Occipital lobe (tissue), 2 donors: ENCODE results near the gene ASIC4. TPM values are rescaled to one million over a fixed set of nuclear protein-coding genes. Genes with fewer than 3 reads are reported as not detected.

ENCODE experiments used
- DNase-seq: peaks from one replicate; lab custom pipeline; 2025; lab: John Stamatoyannopoulos, UW
- total RNA-seq: library from RNA; depleted of rRNA; stranded (reverse); fragments of >200 nt; gene quantifications from one replicate; pipeline ENCODE4 v1.2.3, GENCODE V29; 2014

Gene ASIC4
- total RNA-seq, 1 donor from 2014 or later: 8.3 TPM

DNA sequence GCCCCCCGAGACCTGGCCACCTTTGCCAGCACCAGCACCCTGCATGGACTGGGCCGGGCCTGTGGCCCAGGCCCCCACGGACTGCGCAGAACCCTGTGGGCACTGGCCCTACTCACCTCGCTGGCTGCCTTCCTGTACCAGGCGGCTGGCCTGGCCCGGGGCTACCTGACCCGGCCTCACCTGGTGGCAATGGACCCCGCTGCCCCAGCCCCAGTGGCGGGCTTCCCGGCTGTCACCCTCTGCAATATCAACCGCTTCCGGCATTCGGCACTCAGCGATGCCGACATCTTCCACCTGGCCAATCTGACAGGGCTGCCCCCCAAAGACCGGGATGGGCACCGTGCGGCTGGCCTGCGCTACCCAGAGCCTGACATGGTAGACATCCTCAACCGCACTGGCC lies 554 bp downstream of the ASIC4 start:
- DNase-seq: no peak

DNA sequence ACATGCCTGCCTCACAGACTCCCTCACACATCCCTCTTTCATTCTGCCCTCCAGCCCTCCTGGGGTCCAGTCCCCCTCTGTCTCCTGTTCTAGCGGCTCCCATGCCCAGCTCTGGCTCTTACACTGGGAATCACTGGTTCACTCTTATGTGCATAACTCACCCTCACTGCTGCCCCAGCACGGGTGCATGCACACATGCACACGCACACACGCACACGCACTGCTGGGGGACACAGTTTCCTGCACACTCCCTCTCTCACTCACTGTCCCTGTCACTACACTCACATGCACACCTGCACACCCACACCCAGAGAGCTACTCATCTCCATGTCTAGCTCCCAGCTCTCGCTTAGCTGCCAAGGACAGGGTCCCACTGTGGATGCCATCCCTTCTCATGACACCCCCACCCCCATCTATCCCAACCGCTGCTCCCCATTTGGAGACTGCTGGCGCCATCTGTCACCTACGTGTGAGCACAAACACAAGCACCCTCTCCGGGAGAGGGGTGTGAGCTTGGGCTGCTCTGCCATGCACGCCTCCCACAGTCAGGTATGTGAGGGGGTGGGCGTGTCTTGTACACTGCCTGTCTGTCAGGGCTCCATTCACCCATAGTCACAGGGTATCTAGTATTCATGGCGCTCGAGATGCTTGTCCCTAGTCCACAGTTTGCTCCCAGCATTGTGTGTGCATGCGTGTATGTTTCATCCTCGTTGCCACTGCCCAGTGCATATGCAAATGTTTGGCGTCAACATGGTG lies 1.8 kb downstream of the ASIC4 start:
- no peak for DNase-seq

GRCh38 chr2:219516888-219517287 lies 2.6 kb downstream of the ASIC4 start:
- DNase-seq: no peak

GRCh38 chr2:219517954-219518778 lies 3.9 kb downstream of the ASIC4 start:
- no peak for DNase-seq

- DNase-seq: no peak
Observed at GRCh38 chr2:219519526-219519916, 5.2 kb downstream of the ASIC4 start.

- DNase-seq: no peak
Observed at GRCh38 chr2:219520079-219520478, 5.8 kb downstream of the ASIC4 start.

- DNase-seq: no peak
Observed at GRCh38 chr2:219521066-219521880, 7.0 kb downstream of the ASIC4 start.

DNA sequence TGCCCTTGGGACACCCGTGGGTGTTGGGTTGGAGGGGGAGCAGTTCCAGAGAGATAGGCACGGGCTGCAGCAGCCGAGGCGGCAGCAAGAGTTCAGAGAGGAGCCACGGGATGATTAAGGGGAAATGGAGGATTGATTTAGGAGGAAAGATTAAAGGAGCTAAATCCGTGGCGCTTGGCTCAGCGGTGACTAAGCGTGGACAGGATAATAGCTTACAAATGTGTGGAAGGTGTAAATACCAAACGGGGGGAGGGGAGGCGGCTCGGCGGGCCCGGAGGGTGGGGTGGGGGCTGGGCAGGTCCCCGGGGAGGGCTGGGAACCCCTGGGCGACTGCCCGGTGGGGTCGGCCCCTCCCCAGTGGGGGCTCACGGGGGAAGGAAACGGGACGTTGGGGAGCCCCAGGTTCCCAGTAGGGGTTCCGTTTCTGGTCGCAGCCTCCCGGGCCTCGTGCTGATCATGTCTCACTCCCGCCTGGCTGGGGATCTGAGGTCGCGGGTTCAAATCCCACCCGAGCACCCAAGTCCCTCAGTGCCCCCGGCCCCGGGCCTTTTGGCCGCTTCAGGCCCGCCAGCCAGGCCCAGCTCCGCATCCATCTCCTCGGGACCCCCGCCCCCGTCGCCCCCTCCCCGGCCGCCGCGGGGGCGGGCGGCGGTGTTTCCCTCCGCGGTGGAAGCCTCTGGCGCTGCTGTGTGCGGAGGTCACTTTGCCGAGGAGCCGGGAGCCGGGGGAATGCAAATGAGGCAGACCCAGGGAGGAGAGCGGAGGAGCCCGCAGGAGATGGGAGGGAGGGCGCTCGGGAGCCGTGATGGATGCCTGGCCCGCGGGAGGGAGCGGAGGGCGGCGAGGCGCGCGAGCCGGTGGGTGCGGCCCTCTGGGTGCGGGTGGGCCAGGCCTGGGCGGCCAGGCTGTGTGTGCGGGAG lies 8.1 kb downstream of the ASIC4 start:
- DNase-seq: no peak

- no peak for DNase-seq
Observed at GRCh38 chr2:219523031-219523671, 8.9 kb downstream of the ASIC4 start.

GRCh38 chr2:219524817-219525216 lies 10.5 kb downstream of the ASIC4 start:
- DNase-seq: no peak

DNA sequence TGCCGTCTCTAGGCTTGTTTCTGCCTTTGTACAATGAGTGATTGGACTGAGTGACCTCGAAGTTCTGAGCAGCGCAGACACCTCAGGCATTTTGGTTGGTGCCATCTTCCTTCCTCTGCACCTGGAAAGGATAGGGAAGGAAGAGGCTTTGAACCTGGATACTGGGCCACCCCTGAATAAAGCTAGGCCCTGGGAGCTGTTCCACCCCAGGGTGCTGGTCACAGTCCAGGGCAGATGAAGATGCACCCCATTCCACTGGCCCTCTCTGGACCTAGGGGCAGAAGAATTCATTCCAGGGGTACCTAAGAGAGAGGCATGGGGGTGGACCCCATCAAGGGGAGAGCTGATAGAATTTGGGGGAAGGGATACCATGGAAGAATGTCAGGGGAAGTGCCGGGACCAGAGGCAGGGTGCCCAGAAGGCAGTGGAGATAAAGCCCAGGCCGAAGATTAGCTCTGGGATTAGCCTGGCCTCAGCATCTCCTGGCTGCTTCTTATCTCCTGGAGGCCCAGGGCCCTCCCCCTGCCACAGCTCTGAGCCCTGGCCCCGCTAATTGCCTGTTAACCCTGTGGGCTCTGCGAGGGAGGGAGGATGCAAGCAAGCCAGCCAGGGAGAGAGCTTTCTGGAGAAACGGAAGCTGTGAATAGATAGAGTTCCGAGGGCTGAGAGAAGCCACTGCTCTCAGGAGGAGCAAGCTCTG lies 11.4 kb downstream of the ASIC4 start:
- no peak for DNase-seq

DNA sequence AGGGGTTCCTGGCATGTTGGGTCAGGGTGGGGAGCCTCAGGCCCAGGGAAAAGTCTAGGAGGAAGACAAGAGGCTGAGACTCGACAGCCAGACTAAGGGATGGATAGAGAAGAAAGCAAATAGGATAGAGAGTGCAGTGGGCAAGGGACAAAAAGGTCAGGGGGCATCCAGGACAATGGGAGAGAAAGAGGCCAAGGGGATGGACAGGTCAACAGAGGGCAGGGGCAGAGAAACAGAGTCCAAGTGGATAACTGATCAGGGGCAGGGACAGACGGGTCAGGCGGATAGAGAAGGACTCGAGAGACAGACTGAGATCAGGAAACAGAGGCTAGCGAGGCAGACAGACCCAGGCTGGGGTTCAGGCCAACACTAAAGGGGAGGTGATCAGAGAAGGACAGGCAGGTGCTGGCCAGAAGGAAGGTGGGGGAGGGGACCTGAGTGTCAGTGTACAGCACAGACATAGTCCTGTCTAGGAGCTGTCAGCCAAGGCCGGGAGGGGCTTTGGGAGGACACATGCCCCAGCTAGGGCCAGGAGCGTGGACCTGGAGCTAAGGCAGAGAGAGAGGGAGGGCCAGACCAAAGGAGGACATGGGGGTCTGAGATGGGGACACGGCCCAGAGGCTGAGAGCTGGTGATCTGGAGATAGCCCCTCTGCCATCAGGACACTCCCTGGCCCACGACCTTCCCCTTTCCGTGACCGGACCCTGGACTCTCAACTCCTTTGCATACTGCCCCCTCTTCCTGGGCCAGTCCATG lies 12.2 kb downstream of the ASIC4 start:
- DNase-seq: no peak

- DNase-seq: no peak
Observed at GRCh38 chr2:219527076-219527394, 12.8 kb downstream of the ASIC4 start.

- no peak for DNase-seq
Observed at GRCh38 chr2:219527472-219527871, 13.2 kb downstream of the ASIC4 start.

DNA sequence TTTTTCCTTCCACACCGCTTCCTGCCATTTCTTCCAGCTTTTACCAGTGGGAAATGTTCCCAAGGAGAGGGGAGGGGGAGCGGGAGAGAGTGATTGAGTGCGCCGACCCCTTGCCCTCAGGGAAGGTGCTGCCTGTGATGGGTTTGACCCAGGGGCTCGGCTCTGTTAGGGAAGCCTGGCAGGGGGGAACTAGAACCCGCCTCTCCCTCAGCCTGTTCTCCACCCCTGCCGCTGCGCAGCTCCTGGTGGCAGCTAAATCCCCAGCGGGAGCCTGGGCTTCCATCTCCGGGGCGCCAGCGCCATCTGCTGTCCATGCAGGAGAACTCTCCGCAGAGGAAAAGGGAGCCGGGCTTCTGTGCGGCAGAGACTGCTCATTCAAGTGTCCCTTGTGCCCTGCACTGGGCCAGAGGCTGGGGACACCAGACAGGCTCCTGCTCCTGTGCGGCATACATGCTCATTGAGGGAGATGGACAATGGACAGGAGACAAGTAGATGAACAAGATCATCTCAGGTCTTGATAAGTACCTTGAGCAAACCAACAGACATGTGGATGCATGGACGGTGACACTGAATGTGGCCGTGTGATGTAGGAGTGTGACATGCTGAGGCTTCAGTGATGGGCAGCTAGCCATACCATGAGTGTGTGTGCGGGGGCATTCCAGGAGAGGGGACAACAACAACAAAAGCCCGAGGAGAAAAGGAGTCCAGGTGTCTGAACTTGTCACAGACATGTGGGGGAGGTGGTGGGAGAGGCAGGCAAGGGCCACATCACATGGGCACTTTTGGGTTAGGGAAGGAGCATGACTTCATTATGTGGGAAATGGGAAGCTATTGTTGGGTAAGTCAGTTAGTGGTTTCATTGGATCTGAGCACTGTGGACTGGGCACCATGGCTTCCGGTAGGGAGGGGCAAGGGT lies 16.0 kb downstream of the ASIC4 start:
- DNase-seq: peak; percentile 83

GRCh38 chr2:219531639-219532377 lies 17.5 kb downstream of the ASIC4 start:
- no peak for DNase-seq

DNA sequence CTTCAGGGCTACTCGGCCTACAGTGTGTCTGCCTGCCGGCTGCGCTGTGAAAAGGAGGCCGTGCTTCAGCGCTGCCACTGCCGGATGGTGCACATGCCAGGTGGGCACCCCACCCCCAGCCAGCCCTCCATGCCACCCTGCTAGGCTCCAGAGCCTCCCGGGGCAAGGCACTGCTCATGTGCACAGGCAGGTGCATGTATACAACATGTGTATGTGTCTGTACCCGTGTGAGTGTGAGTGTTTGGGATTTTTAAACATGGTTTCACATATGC lies 18.0 kb downstream of the ASIC4 start:
- DNase-seq: no peak
